RPMI8226 (cell line): Measurements from ENCODE around the gene SEMA3C.

ENCODE experiments used
- DNase-seq: peaks from one replicate; pipeline ENCODE4 v3.0.0-alpha.2; 2015

Gene SEMA3C

DNA sequence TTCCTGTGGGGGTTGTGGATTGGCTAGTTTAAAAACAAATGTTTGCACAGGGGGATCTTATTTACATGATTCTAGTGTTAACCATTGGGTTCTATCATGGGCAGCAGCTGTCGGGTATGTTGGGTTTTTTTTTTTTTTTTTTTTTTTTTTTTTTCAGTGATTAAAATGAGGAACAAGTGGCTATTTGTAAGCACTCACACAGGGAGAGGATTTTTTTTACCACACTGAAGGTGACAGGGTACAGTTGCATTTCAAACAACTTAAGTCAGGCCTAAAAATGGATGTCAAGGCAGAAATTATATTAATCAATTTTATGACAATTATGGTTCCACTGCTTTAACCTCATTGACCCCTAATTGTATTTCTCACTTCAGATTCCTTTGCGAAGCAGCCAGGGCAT lies 187.6 kb downstream of the SEMA3C start:
- no peak for DNase-seq

DNA sequence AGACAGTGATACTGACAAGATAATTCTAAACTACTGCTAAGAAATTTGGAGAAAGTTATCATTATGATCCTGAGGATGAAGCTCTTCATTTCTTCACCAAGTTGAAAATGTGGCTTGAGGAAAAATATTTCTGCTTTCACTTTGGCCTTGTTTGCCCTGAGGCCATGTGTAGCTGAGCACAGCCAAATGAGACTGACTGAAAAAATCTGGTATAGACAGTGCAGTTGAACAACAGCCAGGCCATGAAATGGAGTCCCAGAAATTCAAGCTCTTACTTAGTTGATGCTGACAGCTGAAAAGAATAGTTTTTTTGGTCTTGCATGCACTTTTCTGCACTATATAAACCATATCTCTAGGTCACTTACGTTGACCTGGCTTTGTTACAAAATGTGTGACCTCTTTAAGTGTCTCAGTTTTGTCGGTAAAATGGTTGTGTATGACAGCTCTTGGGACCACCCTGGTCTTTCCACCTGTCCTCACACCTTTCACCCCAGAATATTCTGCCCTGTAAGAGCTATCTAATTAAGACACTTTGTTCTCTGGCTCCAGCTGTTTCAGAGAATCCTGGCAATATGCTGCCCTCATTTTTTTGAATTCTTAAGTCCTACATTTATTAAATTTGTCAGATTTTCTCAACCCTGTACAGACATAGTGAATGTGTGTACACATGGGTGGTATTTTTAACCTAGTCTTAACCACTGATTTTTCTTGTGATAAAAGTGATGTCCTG lies 189.1 kb downstream of the SEMA3C start:
- peak; percentile 23 for DNase-seq

DNA sequence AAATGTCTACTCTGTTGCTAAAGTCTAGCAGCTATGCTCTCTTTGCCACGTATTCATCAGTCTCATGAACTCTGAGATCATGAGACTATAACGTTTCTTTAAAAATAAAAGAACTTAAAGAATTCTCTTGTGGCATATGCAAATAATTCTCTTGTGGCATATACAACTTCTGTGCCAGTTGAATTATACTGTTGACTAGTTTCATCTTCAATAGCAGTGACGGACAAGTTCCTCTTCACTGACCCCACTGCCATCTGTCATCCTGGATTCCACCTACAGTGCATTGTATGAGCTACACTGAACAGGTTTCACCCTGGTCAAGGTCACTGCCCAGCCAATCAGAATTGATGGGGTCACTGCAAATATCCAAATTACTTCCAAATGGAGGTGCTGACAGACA lies 192.2 kb downstream of the SEMA3C start:
- no peak for DNase-seq

DNA sequence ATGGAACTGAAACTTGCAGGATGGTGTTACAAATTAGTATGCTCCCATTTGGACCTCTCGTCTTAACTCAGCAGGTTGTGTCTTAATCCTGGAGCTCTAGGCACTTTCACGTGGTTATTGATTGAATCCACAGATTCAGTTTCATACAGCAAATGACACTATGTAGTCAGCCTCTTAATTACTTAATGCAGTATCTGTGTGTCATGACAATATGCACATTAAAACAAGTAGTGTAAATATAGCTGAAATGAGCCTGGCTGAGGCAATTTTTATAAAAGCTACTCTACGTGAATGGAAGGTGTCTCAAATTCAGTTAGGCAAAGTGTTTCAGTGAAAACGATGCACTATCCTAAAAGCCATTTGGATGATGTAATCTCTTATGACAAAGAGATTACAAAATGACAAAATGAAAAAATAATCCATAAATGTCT lies 193.7 kb downstream of the SEMA3C start:
- DNase-seq: no peak

DNA sequence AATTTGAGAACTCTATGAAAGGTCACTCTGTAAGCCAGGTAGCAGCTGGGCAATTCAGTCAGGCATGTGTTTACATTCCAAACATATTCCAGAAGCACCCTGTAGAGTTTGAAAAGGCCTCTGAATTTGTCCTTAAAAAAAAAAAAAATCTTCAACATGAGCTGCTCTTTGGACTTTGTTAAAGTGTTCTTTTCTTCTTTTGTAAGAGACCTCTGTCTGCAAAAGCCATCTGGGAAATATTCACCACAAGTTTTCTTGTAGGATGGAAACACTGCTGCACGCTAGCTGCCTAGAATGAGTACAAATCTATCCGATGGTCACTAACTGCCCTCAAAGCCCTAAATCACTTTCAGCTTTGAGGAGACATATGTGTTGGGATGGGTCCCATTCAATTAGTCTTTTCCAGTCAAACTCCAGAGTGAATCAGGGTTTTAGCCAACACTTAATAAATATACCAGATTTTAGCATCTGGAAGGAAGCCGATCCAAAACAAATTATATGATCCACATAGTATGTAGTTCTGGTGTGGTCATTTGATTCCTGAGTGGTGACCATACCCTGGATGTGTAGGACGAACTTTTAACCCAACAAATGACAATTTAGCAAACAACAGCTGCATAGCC lies 194.5 kb downstream of the SEMA3C start:
- no peak for DNase-seq

DNA sequence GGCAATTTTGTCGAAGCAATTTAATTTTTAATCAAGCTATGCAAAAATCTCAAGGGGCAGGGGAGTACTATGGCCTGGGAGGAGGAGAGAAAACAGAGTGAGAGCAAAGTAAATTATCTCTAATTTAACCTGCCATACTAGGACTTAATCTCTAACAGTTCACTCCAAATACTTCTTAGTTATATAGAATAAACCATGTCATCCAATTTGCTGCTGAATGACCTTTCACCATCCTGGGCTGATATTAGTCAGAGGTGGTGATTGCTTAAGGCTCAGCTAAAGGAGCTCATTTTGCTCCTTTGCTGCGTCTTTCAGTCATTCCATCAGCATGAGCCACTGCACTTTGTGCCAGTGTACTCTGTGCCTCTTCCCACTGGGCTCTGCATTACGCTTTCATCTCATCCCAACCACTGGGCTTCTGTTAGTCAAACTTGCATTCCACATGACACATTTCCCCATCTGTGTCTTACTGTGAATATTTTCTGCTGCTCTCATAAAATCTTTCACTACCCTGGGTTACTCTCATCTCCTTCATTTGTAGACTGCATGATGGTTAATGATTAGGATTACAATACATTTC lies 196.1 kb downstream of the SEMA3C start:
- no peak for DNase-seq

DNA sequence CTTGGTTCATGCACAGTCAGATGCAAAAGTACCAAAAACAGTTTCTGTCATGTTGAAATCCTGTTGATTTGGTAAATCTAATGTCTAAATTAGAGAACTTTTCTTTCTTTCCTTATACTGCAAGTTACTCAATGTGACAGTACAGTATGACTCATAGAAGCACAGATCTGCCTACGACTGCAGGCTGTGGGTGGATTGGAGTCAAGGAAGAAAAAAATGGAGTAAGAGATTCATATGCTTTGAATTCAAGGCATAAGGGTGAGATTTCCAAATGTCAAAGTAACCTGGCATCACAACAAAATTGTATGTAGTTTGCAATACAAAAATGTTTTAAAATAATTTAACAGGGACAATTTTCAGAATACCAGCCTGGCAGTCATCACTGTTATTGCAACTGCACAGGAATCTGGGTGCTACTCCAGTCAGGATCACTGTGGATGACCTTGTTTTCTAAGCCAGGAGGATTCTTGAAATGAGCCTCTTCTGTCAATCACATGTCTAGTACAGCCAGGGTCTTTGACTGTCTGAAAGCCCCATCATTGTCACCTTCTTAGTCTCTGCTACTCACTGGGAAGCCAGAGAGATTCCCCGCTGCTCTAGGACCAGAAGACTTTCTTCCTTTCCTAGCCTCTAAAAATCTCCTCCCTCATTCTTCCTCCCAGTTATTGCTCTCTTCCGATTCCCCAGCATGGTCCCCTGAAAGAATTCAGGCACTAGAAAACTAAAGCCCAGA lies 196.8 kb downstream of the SEMA3C start:
- no peak for DNase-seq

DNA sequence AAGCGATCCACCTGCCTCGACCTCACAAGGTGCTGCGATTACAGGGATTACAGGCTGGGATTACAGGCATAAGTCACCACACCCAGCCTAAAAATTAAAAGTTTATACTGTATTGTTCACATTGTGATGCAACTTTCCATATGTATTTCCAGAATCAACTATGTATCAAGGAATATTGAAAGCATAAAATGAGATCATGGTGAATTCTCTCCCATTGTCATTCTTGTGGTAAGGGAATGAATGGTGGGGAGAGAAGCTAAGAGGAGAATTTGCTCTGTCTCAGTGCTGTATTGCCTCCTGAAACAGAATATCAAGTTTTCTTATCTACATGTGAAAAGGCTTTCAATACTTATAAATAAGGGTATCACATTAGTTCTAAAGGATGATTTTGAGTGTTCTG lies 198.7 kb downstream of the SEMA3C start:
- no peak for DNase-seq

DNA sequence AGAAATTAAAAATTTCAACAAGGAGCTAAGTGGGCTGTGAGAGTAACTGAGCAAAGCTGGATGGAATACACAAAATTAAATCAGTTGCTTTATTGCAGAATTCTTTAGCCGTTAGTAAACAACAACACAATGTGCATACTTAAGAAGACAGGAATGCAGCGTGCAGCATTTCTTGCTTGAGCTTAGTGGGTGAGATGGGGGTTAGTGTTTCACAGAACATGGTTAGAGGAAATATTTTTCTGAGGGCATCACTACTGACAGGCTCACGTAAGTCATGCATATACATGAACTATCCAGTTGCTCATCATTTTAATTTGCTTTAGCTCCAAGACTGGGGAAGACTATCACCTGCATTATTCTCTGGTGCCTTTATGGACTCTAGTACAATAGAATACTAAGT lies 199.6 kb downstream of the SEMA3C start:
- no peak for DNase-seq

DNA sequence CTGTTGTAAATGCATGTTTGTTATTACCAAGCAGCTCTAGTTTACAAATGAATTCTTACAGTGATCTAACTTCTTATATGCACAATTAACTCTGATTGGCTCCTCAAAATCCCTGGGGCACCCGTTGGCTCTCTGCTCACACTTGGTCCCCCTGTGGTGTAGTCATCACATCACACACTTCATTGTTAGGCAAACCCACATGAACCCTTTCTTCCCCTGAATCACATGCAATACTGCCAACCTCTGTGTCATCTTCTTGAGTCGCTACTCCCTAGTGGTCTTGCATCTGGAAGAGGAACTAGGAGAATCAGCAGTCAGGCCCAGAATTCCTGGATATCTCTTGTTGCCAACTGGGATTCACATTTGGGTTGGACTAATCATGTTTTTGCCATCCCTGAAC lies 207.3 kb downstream of the SEMA3C start:
- no peak for DNase-seq

DNA sequence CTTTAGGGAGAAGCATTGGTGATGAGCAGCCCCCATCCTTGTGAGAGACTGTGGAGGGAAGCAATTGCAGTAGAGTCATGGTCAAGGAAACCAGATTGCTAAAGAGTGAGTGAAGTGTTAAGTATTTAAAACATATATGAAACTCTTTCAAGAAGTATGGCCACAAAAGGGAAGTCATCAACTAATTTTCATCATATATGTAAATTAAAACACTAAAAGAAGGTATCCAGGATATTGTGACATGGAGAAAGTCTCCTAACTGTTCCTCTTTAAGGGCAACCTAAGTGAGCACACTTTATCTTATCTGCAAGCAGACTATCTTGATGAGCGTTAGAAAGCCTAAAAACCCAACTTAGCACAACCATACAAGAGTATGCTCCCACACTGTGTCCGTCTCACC lies 210.7 kb downstream of the SEMA3C start:
- no peak for DNase-seq

DNA sequence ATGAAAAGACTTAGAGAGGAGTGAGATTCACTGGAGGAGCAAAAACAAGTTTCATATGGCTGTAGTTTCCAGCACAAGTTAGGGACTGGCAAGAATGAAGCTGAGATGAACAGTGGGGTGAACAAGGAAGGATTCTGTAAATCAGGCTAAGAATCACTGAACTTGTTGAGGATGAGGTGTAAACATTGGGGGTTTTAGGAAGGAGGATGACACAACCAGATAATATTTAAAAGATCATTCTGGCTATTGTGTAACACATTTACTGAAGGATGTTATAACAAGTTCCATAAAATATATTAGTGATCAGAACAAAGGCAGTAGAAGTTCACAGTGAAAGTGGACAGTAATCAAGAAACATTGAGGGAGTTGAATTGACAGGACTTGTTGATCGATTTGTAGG lies 211.5 kb downstream of the SEMA3C start:
- DNase-seq: no peak

DNA sequence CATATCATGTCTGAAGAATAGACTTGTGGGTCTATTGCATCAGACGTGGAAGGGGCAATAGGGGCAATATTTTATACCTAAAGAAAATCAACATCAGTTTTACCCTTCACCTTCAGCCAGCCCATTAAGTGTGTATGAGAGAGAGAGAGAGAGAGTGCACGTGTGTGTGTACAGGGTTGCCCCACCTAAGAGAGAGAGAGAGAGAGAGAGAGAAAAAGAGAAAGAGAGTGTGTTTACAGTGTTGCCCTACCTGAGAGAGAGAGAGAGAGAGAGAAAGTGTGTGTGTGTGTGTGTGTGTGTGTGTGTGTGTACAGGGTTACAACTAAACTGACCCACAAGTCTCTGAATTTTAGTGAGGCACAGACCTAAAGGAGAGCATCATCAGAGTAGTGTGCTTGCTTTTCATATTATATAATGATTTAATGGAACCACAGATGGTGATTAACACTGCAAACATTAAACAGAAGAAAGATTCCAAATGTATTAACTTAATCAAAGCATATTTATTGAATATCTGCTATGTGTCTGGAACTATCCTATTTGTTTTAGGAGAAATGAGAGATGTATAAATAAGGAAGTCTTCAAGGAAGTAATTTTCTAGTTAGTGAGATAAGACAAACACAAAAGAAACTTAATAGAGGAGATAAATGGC lies 213.6 kb downstream of the SEMA3C start:
- DNase-seq: no peak

DNA sequence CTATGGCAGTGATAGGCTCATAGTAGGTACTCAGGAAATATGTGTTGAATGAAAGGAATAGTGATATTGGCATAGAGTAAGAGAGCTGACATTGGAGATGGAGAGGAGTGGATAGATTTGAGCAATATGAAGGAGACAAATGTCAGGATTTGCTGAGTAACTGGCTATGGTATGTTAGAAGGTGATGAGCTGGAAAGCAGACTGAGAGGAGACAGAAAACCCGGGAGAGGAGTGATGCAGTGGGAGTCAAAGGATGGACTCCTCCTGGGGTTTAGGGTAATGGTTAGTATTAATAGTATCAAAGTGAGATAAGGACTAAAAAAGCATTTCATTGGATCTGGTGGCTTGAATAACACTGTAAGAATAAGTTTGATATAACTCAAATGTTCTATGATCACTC lies 215.6 kb downstream of the SEMA3C start:
- DNase-seq: no peak

DNA sequence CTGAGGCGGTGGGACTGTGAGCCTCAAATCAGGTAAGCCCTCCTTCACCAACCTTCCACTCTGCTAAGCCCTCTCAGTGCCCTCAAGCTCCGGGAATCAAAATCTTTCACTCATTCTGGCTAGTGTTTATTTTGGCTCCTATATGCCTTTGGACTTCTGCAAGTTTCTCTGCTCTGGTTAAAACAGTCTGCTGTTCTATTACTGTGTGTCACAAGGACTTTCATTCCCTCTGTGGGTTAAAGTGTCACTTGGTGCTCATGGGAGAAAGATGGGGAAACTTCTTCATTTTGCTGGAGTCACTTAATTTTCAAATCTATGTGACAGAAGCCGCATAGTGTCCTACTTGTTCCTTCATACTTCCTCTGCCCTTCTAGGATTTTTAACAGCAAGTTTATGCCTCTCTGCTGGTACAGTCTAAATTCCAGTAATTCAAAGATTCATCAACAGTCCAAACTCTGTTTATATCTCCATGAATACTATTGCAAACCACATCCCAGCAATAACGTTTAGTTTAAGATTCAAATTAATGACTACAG lies 219.1 kb downstream of the SEMA3C start:
- DNase-seq: no peak

DNA sequence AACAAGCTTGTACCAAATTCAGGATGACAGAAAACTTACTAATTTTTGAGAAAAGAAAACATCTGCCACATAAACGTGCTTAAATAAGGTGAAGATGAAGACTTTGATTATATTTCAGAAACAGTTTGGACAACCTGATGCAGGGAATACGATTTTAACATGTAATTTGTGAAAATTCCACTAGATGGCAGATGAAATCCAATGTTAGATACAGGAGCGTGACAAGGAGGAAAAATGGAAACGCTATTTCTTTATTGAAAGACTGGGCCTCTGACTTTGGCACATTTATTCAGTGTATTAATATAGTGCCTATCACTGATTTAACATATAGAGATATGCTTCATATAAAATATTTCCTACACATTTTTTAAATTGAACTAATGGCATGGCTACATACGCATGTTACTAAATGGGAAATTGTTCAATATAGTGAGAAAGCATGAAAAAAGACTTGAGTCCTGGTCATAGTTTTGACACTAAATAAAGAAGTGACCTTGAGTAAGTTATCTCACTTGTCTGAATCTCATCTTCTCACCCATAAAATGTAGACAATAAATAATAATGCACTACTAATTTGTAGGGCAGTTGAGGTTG lies 219.7 kb downstream of the SEMA3C start:
- DNase-seq: peak; percentile 65
